Measurements from ENCODE around the gene ELOVL6.
"Not testable (repeated sequence)": the region's sequence is repeated elsewhere in the genome, so short reads cannot be mapped to it uniquely, and the experiment has no call there.

The ELOVL6 gene

DNA sequence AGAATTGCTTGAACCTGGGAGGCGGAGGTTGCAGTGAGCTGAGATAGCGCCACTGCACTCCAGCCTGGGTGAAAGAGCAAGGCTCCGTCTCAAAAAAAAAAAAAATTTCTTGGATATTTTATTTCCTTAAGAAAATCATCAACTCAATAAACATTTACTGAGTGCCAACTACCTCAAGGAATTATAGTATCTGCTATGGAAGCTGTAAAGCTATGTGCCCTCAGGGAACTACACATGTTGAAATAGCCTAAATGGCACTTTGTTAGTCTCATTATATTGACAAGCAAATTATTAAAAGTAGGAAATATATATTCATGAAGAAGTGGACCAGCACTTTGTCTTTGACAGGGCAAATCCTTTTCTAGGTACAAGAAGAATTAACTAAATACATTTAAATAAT is 40.8 kb downstream of the ELOVL6 start:
- DNase-seq: no peak

DNA sequence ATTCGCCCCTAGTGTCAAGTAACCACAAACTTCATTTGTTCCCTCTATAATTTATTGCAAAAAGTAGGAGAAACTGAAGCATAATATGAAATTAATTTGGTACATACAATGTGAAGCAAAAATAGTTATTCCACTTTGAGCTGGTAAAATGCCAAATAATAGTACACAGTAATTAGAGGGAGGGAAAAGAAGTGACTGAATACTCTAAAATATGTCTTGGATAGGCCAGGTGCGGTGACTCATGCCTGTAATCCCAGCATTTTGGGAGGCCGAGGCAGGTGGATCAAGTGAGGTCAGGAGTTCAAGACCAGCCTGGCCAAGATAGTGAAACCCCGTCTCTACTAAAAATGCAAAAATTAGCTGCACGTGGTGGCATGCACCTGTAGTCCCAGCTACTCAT is 41.2 kb downstream of the ELOVL6 start:
- not testable (repeated sequence) for DNase-seq

DNA sequence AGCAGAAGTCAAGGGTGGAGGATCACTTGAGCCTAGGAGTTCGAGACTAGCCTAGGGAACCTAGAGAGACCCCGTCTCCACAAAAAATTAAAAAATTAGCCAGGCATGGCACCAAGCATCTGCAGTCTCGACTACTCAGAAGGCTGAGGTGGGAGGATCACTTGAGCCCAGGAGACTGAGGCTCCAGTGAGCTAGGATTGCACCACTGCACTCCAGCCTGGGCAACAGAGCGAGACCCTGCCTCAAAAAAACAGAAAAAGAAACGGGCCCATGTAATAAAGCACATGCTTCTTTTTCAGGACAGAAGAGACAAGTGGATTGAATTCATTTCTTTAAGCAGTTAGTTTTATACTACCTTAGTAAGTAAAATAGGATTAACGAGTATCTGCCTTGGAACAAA is 42.0 kb downstream of the ELOVL6 start:
- no peak for DNase-seq

DNA sequence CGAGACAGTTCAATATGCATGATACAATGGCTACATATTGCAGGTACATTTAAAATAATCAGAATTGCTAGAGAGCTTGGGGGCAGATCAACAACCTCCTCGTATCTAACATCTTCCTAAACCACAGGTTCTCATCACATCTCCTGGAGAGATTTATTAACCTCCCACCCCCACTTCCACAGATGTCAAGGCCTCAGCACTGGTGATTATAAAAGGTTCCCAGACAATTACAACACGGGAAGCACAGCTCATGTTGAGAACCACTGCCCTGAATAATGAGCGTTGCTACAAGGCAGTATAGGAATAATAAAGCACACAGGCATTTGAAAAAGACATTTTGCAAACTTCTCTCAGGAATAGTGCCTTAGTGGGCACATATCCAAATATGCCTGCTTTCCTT is 42.8 kb downstream of the ELOVL6 start:
- DNase-seq: no peak

DNA sequence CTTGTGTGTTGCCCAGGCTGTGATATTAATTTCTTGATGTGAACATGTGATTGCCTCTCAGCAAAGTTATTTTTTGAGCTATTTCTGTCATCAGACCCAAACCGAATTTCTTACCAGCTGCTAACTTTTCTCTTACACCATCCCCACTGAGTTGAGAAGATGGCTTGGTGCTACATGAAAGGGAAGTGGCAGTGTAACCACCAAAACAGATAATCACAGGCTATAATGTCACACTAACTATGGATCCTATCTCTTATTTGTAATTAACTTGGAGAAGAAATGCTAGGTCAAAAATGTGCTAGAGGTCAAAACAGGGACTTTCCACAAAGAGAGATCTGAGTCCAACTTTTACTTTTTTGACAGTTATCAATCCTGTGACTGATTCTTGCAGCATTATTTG is 43.8 kb downstream of the ELOVL6 start:
- no peak for DNase-seq

DNA sequence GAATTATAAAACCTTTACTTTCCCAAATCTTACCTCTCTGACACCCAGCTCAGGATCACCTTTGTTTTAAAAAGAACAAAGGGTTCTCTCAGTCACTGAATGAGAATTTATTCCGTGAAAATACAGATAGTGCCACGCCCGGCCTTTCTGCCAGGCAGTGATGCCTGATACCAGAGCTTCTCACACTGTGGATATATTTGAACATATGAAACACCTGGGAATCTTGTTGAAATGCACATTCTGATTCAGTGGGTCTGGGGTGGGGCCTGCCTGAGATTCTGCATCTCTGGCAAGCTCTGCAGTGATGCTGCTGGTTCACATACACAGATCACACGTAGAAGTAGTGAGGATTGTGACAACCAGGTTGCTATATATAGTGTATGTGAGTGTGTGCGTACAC is 46.0 kb downstream of the ELOVL6 start:
- DNase-seq: no peak

DNA sequence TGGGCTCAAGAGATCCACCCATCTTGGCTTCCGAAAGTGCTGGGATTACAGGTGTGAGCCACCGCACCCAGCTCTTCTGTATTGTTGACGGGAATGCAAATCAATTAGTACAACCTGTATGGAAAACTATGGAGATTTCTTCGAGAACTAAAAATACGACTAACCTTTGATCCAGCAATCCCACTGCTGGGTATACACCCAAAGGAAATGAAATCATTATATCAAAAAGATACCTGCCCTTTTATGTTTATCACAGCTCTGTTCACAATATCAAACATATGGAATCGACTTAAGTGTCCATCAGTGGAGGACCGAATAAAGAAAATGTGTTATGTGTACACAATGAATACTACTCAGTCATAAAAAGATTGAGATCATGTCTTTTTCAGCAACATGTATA is 49.3 kb downstream of the ELOVL6 start:
- no peak for DNase-seq

DNA sequence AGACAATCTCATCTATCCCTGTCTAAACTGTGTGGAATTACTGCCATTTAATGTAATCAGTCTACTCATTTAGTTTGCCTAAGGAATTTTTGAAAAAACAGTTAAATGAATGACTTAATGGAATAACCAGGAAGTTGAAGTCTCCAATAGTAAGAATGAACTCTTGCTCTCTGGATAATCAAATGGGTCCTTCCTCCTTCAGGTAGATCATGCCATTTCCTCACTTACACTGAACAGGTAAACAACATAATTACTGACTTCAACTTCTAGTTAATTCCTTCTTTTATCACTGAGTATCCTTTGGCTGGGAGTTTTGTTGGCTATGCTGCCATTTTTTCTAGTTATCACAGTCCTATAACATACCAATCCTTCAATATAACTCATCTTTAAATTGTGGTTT is 56.0 kb downstream of the ELOVL6 start:
- DNase-seq: no peak

DNA sequence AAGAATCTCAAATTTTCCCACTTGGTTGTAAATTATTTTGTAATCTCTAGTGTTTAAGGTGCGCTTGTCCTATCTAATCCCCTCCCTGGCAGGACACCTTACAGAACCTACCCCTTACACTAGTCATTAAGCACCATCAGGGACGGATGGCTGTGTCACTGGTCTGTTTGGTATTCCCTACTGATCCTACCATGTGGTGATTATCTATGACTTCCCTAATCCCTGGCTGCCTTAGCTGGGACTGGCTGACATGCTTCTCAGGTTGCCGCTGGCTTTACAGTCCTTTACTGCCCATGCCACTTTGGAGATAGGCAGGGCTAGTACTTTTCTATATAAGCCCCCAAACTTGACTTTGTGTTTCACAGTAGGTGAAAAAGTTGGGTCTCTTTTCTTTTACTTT is 58.6 kb downstream of the ELOVL6 start:
- no peak for DNase-seq

DNA sequence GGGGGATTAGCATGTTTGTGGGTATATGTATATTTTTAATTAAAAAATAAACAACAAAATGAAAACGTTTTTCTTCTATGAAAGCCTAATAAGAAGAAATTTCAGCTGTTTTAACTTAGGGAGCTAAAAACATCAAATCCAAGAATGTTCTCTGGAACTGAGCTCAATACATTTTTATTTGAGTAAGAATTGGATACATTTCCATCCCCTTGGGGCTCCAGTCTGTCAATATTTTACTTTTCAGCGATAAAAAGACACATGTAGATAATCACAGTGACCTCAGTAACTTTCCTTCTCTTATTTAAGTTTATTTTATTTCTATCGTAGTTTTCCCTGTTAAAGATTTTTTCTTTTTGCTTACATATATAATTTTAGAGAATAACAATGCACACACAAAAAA is 59.3 kb downstream of the ELOVL6 start:
- no peak for DNase-seq

DNA sequence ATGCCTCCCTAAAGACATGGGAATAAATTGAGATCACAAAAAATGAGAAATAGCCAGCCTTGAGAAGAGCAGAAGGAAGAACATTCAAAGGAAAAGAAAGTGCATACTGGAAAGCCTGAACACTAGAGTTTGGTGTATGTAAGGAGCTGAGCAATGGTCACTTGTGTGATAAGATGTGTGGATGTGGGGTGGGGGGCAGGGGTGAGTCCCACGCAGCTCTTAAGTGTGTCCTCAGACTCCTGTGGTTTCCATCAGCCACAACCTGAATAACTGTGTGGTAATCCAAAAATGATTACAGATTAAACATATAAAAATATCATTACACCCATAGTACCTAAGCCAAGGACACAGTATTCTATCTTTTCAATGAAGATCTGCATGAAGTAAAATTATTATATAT is 59.9 kb downstream of the ELOVL6 start:
- no peak for DNase-seq

DNA sequence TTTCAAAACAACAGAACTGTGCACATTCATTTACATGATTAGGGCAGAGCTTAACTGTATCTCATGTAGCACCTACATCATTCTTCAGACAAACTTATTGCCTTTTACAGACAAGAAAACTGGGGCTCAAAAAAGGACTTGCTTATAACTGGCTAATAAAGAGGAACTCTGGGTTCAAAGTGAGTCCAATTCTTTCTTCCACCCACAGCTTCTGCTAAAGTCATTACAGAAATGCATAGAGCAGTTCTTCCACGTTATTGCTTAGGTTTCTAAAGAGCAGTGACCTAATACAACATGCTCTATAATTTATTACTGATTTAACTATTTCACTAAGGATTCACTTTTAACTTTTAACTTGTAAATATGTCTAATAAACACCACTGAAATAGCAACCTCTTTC is 60.6 kb downstream of the ELOVL6 start:
- no peak for DNase-seq

DNA sequence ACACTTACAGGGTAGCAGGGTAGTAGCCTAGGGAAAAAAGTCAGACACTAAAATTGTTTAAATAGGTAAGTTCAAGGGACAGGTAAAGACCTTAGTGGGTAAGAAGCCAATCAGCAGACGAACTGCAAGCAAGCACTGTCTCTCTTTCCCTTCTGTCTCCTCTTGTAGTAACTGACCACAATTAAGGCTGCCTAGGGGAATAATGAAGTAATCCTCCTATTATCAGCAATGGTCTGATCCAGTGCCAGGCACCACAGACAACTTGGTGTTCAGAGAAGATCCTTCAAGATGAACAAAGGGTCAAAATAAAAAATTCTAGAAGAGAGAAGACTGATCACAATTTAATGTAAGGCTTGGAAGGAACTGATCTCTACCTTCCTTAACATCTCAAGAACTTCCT is 62.9 kb downstream of the ELOVL6 start:
- DNase-seq: no peak

DNA sequence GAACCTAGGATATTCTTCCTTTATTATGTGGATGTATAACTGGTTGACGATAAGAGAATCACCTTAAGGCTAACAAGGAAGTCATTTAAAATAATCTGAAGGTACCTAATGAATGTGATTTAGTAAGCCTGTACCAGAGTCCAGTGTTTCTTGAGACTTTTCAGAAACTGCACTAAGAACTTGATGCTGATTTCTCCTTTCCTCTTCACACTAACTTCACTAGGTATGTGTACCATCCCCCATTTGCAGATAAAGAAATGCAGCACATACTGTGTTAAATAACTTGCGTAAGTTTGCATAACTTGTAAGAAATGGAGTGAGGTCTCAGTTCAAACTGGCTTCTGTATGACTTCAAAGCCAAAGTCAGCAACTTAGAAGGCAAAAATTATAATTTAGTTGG is 63.3 kb downstream of the ELOVL6 start:
- DNase-seq: no peak

DNA sequence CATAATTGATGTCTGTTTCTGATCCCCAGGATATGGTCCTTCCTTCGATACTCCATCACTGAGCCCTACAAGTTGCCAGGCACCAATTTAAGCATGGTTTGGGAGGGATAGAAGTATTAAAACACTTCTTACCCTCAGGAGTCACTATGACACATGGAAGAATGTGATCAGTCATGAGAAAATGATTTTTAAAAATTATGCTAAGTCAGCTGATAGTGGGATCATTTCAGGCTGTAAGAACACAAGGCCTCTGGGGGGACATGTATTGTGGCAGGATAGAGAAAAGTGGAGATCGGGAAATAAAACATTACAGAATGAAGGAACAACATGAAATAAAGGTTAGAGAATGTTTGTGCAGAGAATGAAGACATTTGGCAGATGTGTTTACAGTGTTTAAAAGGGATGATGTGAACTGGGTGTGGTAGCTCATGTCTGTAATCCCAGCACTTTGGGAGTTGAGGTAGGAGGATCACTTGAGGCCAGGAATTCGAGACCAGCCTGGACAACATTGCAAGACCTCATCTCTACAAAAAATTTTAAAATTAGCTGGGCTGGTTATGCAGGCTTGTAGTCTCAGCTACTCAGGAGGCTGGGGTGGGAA is 64.0 kb downstream of the ELOVL6 start:
- no peak for DNase-seq

DNA sequence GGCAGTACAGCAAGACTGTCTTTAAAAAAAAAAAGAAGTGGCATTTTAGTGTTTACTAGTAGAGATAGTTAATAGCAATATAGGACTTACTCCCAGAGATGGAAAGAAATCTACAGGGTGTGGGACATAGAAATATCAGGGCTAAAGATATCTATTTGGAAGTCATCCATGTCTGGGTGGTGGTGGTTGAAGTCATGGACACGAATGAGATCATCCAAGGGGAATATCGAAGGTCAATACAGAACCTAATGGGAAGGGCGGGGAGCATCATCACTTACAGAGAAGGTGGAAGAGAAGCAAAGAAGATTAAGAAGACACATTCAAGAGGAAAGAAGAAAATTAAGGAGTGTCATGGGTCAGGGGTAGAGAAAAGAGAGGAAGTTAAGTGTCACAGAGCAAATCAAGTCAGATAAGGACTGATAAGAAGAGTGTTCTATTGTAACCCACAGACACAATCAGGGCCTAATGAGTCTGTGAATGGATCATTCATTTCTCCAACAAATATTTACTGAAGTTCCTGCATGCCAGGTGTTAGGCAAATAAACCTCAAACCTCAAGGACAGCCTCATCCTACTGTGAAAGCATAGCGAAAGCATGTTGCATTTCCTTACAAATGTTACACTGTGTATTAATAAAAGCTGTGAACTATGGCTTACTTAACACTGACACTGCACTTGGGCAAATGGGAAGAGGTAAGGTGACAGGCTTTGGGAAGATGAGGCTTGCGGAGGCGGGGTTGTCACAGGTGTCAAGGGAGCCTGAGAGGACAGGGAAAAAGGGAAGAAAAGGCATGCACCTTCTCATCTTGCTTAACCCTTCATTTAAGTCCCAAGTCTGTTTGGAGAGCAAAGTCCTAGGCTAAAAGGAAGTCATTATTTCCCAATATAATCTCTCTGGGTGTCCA is 65.3 kb downstream of the ELOVL6 start:
- DNase-seq: no peak

DNA sequence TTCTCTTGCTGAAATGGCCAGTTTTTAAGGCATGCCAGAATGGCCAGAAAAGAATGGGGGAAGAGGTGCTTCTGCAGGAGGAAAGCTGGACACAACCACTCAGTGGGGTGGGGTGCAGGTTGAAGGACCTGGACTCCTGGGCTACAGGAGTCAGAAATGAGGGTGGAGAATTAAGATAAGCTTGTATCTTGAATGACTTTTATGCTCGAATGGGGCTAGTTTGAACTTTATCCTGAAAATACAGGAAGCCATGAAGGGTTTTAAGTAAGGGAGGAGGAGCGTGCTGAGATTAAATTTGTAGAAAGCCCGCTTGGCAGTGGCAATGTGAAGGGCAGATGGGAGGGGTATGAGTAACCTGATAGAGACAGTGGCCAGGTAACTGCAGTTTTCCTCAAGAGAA is 66.5 kb downstream of the ELOVL6 start:
- no peak for DNase-seq

DNA sequence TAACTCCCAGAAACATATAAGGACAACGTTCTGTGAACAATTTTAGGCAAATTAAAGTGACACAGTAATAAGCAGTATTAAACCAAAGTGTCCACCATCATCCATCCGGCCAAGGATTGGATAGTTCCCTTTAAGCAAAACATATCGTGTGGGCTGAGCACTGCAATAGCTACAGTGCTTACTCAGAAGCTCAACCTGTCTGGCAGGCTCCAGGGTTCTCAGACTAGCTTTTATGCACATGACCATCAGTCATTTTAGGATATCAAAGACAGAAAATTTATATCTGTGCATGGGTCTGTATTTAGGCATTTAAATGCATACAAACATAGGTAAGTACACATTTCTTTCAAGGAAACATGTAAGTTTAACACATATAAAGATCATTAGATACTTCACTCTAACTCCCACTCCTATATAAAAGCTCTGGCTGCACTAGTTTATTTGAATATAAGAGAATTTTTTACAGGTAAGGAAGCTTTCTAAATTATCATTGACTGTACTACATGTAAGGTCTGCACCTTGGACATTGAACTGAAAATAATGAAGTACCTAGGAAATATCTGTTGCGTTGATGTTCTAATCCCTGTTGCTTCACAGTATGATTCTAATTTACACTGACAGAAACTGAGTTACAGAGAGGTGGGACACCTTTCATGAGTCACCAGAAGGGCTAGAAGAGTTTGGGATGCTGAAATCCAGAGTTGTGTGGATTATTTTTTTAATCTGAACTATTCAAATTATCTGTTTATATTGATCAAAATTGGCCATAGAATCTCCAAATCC is 67.6 kb downstream of the ELOVL6 start:
- no peak for DNase-seq

DNA sequence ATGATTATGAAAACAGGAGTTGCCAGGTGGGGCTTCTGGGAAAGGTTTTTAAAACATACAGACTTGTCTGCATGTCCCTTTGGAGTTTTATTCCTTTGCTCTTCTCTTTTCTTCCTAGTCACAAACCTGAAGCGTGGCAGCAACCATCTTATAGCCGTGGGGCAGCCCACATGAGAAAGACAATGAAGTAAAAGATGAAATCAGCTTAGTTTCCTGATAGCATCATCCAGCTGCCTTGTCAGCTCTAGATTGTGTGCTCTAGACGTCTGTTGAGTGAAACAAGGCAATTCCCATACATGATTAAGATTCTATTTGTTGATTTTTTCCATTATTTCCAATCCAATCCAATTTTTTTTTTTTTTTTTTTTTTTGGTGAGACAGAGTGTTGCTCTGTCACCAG is 68.9 kb downstream of the ELOVL6 start:
- DNase-seq: no peak

DNA sequence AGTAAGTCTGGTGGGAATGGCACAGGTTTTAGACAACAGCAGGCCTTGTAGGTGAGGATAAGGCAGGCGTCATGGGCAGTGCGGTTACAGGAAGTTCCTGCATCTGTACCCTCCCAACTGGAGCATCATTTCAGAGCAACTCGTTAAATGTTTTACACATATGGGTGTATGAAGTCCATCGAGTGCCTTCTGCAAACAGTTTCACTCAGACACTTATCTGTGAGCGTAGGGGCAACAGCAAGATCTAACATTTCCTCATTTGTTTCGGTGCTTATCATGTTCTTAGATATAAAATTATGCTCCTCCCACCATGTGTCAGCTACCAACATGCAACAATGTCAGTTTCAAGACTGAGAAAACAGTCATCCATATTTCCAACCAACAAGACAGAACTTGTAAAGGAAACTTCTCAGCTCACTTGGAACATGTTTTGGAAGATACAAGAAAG is 69.9 kb downstream of the ELOVL6 start:
- DNase-seq: no peak

DNA sequence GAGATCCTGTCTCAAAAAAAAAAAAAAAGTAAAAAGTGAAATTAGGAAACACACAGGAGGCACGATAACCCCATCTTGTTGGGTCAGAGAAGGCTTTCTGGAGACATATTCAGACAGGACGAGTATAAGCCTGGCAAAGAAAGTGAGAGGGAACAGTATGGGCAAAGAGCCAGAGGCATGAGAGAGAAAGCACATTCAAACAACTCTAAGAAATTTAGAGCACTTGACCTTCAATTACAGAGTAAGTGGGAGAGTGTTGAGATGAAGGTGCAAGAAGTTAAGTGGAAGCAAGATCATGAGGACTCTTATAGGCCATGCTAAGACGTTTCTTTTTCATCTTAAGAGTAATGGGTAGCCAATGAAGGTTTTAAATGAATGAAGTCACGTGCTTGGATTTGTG is 70.4 kb downstream of the ELOVL6 start:
- no peak for DNase-seq

DNA sequence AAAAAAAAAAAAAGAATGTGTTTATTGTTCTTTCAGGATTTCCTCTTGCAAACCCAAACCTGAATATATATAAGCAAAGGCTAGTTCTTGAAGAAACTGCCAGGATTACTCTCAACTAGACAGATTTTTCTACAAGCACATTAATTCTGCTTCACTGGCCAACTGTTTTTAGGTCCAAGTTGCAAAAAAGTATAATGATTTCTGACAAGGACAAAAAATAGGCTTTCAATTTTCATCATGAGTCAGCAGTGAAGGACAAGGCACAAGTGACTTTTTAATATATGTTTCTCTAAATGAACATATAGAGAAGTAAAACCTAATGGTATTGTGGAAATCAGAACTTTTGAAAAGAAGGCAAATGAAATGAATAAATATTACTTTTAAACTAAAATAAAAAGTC is 73.7 kb downstream of the ELOVL6 start:
- no peak for DNase-seq

DNA sequence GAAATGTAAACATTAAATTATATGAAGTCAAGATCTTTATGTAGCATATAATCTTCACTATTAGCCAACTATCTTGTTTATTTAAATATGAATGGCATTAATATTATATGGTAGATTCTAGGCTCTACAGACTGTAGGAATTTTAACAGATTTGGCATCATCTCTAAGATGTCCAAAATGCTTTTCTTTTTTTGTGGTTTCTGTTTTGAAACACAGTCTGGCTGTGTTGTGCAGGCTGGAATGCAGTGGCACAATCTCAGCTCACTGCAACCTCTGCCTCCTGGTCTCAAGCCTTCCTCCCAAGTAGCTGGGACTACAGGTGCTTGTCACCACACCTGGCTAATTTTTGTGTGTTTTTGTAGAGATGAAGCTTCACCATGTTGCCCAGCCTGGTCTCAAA is 76.2 kb downstream of the ELOVL6 start:
- DNase-seq: no peak

DNA sequence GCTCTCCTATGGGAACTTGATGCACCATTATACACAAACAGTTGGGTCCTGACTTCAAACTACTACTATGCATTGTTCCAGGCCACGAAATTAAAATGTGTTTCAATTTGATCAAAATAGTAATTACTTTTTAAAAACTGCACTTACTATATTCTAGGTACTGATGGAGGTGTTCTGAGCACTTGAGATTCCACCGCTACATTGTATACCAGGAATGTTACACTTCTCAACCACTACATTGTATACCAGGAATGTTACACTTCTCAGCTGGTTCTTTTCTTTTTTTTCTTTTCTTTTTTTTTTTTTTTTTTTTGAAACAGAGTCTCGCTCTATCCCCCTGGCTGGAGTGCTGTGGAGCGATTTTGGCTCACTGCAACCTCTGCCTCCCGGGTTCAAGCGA is 77.9 kb downstream of the ELOVL6 start:
- DNase-seq: no peak
